Measurements from ENCODE around the gene CALML6. TPM values are rescaled to one million over a fixed set of nuclear protein-coding genes. Genes with fewer than 3 reads are reported as not detected.
A peak's percentile ranks its signal among the peaks of the same experiment; 100 is the strongest.

CALML6 gene
- total RNA-seq, 1 experiment from 2014 or later = 1.5 TPM

DNA sequence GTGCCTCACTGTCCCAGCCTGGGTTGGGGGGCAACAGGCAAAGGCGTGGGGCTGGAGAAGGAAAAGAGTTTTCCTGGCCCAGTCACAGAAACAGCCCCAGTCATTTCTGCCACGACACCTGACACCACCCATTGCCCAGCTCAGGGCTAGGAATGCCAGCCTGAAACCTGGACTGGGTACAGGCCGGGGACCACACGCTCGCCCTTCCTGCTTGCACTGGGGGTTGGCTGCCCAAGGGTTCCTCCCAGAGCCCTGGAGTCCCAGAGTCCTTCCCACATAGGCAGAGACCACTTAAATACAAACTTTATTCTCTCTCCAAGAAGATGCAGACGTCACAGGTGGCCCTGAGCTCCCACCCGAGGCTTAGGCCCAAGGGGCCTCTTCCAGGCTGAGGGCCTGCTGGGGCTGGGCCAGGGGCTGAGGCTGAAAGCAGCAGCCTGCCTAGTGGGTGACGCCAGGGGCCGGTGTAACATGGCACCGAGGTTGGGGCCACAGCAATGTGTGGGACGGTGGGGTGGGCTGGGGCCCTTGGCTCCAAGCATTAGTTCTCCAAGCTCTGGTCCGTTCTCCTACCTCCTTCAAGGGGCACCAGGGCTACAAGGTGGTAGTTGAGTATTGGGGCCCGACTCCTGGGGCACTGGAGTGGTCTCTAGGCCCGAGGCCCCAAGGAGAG, 2.4 kb downstream of the CALML6 start:
- no peak overlapping the region for H3K27ac ChIP-seq (ENCODE audit: low read length)
- no peaks in the 10 kb centered on the region for H3K4me1 ChIP-seq (ENCODE audit: control insufficient read depth, insufficient read depth, low read length)
- BruUV-seq (replicated peaks) = no TSS peak
- intact Hi-C loops (cut with micrococcal nuclease; ENCODE audit: unreplicated experiment) = no loop called here
- no peaks in the 10 kb centered on the region for H3K36me3 ChIP-seq (ENCODE audit: control insufficient read depth, insufficient read depth, low read length)
- H3K4me3 ChIP-seq (ENCODE audit: low read depth in 2 of 2, low read length in 2 of 2) = no peak overlapping the region
- CTCF ChIA-PET = no interaction called here
- ATAC-seq = no peak
- POLR2A ChIA-PET = no interaction called here
- in situ Hi-C loops (cut with HindIII; ENCODE audit: low pct_unique_long_range_greater_than_20kb, low sequenced_read_pairs) = no loop called here
- no peak for DNase-seq (ENCODE audit: low read depth, low spot score)
- no peaks in the 10 kb centered on the region for H3K27me3 ChIP-seq (ENCODE audit: control insufficient read depth, insufficient read depth, low read length)
- TF ChIP-seq TCF7L2 (IDR thresholded peaks at IDR 0.05; ENCODE audit: low read depth, low read length) = no peak
- TF ChIP-seq, protein P1, sequence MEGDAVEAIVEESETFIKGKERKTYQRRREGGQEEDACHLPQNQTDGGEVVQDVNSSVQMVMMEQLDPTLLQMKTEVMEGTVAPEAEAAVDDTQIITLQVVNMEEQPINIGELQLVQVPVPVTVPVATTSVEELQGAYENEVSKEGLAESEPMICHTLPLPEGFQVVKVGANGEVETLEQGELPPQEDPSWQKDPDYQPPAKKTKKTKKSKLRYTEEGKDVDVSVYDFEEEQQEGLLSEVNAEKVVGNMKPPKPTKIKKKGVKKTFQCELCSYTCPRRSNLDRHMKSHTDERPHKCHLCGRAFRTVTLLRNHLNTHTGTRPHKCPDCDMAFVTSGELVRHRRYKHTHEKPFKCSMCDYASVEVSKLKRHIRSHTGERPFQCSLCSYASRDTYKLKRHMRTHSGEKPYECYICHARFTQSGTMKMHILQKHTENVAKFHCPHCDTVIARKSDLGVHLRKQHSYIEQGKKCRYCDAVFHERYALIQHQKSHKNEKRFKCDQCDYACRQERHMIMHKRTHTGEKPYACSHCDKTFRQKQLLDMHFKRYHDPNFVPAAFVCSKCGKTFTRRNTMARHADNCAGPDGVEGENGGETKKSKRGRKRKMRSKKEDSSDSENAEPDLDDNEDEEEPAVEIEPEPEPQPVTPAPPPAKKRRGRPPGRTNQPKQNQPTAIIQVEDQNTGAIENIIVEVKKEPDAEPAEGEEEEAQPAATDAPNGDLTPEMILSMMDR (IDR thresholded peaks at IDR 0.05) = no peak
- no peaks in the 10 kb centered on the region for H3K9me3 ChIP-seq (ENCODE audit: control insufficient read depth, insufficient read depth, low read depth, low read length)

DNA sequence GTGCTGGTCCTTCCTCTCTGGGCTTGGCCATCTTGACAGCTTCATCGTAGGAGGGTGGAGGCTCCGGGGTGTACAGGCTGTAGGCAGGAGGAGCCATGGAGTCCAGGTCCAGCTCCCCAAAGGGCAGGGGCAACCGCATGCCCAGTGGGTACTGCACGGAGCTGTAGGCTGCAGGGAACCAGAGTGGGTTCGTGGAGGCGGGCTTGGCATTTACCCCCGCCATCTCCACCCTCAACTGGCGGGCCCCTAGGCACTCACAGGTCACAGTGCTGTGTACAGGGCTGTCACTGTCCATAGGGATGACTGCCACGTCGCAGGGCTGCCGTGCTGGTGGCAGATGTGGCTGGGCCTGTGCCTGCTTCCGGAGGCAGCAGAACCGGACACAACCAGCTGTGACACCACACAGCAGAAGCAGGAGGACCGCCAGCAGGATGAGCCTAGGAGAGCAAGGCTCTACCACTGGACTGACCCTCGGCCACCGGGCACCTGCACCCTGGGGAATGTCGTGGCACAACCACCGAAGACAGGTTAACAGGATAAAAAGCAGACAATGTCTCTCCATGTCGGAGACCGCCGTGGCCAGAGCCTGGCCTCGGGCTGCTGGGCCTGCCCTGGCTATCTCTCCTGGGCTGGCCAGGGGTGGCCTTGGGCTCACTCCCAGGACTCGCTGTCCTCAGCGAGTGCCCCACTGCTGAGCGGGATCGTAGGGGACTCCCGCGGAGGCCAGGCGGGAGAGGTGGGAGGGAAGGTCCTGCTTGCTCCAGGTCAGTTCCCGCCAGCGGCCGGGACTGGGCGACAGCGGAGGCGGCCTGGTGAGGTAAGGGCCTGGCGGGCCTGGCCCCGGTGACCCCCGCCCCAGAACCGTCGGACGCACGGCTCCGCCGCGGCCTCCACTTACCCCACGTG, 3.2 kb downstream of the CALML6 start:
- H3K4me3 ChIP-seq (ENCODE audit: low read depth in 2 of 2, low read length in 2 of 2) = peak overlapping the region; percentile 56 to 58
- no peaks in the 10 kb centered on the region for H3K4me1 ChIP-seq (ENCODE audit: control insufficient read depth, insufficient read depth, low read length)
- POLR2A ChIA-PET = no interaction called here
- intact Hi-C loops (cut with micrococcal nuclease; ENCODE audit: unreplicated experiment) (no loop called here), in situ Hi-C loops (cut with HindIII; ENCODE audit: low pct_unique_long_range_greater_than_20kb, low sequenced_read_pairs) (no loop called here)
- TF ChIP-seq TCF7L2 (IDR thresholded peaks at IDR 0.05; ENCODE audit: low read depth, low read length) = no peak
- TF ChIP-seq, protein P1 (IDR thresholded peaks at IDR 0.05) = no peak
- TF ChIP-seq, protein P2, sequence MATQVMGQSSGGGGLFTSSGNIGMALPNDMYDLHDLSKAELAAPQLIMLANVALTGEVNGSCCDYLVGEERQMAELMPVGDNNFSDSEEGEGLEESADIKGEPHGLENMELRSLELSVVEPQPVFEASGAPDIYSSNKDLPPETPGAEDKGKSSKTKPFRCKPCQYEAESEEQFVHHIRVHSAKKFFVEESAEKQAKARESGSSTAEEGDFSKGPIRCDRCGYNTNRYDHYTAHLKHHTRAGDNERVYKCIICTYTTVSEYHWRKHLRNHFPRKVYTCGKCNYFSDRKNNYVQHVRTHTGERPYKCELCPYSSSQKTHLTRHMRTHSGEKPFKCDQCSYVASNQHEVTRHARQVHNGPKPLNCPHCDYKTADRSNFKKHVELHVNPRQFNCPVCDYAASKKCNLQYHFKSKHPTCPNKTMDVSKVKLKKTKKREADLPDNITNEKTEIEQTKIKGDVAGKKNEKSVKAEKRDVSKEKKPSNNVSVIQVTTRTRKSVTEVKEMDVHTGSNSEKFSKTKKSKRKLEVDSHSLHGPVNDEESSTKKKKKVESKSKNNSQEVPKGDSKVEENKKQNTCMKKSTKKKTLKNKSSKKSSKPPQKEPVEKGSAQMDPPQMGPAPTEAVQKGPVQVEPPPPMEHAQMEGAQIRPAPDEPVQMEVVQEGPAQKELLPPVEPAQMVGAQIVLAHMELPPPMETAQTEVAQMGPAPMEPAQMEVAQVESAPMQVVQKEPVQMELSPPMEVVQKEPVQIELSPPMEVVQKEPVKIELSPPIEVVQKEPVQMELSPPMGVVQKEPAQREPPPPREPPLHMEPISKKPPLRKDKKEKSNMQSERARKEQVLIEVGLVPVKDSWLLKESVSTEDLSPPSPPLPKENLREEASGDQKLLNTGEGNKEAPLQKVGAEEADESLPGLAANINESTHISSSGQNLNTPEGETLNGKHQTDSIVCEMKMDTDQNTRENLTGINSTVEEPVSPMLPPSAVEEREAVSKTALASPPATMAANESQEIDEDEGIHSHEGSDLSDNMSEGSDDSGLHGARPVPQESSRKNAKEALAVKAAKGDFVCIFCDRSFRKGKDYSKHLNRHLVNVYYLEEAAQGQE (IDR thresholded peaks at IDR 0.05; ENCODE audit: insufficient read depth in 1 of 2, low read depth in 2 of 2, low read length in 1 of 2) = no peak
- no peak for TF ChIP-seq SIN3A (IDR thresholded peaks at IDR 0.05; ENCODE audit: borderline replicate concordance, insufficient read depth, low read depth, low read length)
- TF ChIP-seq POLR2AphosphoS5 (IDR thresholded peaks at IDR 0.05; ENCODE audit: low read depth, low read length) = no peak
- DNase-seq (ENCODE audit: low read depth, low spot score) = no peak
- no peaks in the 10 kb centered on the region for H3K9me3 ChIP-seq (ENCODE audit: control insufficient read depth, insufficient read depth, low read depth, low read length)
- H3K27ac ChIP-seq (ENCODE audit: low read length) = no peak overlapping the region
- ATAC-seq = no peak
- BruUV-seq (replicated peaks) = no TSS peak
- no peaks in the 10 kb centered on the region for H3K27me3 ChIP-seq (ENCODE audit: control insufficient read depth, insufficient read depth, low read length)
- H3K36me3 ChIP-seq (ENCODE audit: control insufficient read depth, insufficient read depth, low read length) = no peaks in the 10 kb centered on the region
- CTCF ChIA-PET = no interaction called here
